ENCODE results near the gene WDR73. TPM values are rescaled to one million over a fixed set of nuclear protein-coding genes. Genes with fewer than 3 reads are reported as not detected.

WDR73 gene
- total and polyA plus RNA-seq, 2 donors (not counting 3 experiments of a cell fraction or from before 2014, with no cell fraction given) = 29.0 to 29.1 TPM

DNA sequence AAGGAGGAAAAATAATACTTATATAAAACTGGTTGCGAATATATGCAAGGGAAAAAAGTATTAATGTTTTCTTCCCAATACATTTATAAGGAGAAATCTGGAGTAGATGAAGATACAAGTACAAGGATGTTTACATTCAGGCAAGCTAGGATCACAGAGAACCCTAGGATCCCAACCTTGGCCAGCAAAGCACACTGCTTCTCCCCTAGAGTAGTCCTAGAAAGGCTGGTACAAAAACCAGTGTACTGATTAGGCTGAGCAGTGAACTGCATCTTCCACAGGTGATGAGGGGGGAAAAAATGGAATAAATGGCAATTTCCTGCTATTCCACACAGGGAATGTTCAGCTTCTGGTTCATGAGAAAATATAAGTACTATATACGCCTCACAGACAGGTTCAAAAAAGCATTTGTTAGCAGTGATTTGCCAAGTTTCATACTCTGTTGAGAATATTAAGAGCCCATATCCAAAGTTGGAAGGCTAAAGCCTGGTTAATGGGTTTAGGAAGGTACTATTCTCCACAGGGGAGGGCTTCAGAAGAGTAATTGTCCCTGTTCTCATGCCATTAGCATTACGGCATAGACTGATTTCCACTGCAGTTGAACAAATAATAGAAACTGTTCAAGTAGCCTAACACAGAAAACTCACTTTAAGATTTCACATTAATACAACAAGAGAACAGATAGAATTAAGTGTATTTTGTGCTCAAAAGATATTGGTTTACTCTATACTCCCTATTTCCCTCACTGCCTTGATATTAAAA lies 14.3 kb upstream of the WDR73 start:
- POLR2A ChIA-PET = no interaction called here
- Histone ChIP-seq H4K20me1 (replicated peaks; ENCODE audit: control insufficient read depth, extremely low read depth, insufficient read depth, low read length) (no peaks in the 10 kb centered on the region), H3K4me2 (ENCODE audit: insufficient read depth, low read length) (no peak overlapping the region), H3K27ac (ENCODE audit: insufficient read depth, low read depth, low read length) (no peak overlapping the region), H3K36me3 (ENCODE audit: control insufficient read depth in 2 of 2, extremely low read depth in 1 of 2, insufficient read depth in 2 of 2, low read length in 2 of 2) (peaks cover 9 to 11% of the 10 kb centered on the region in 2 experiments), H3K9me1 (replicated peaks; ENCODE audit: control insufficient read depth, extremely low read depth, insufficient read depth, low read length) (no peaks in the 10 kb centered on the region), H3K27me3 (ENCODE audit: control insufficient read depth in 2 of 2, insufficient read depth in 2 of 2, low read length in 2 of 2) (no peaks in the 10 kb centered on the region), H3K4me3 (replicated peaks in 1 of 3; ENCODE audit: insufficient read depth in 1 of 3, low read depth in 1 of 3, low read length in 3 of 3) (no peak overlapping the region), H3K4me1 (ENCODE audit: control insufficient read depth, extremely low read depth, insufficient read depth, low read length) (peaks cover 3% of the 10 kb centered on the region), H3K79me2 (ENCODE audit: control insufficient read depth, insufficient read depth, low read length) (no peaks in the 10 kb centered on the region), H3K9me3 (replicated peaks; ENCODE audit: control insufficient read depth, insufficient read depth, low read length) (no peaks in the 10 kb centered on the region), H3K9ac (replicated peaks; ENCODE audit: extremely low read depth, insufficient read depth, low read length) (no peak overlapping the region), H2AFZ (ENCODE audit: low read depth, low read length) (no peak overlapping the region)
- intact Hi-C loops (cut with micrococcal nuclease) (no loop called here), dilution Hi-C loops (cut with MboI; ENCODE audit: extremely low pct_ligation_motif_present, low sequenced_read_pairs) (no loop called here)
- FAIRE-seq (no peak), DNase-seq (ENCODE audit: low read depth, low spot score) (no peak)
- no TSS peak for BruUV-seq (replicated peaks)
- no peak for TF ChIP-seq GATA2 (IDR thresholded peaks at IDR 0.05; ENCODE audit: insufficient read depth, insufficient read length, low read depth, low read length)
- CTCF ChIA-PET = interaction anchor here (0.7 to 1.0 kb wide), 2 partner anchors 46 to 62 kb away, joined by 4 read pairs; no protein-coding TSS in a partner anchor

DNA sequence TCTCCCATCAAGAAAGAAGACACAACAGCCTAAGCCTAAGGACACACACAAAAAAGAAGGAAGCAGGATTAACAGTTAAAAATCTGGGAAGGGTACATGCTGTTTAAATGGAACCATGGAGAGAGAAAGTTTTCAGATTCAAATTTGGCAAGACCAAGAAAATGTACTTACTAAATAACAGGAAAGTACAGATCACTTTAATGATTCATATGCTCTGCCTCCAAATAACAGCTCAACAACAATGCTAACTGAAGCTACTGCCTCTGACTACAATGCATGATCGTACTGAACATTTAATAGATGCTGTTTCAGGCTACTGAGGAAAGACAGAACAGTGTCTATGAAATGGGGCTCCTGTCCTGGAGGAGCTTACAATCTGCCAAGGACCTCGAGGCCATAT lies 12.3 kb upstream of the WDR73 start:
- peaks cover 3% of the 10 kb centered on the region for H3K4me1 ChIP-seq (ENCODE audit: control insufficient read depth, extremely low read depth, insufficient read depth, low read length)
- FAIRE-seq = no peak
- DNase-seq (ENCODE audit: low read depth, low spot score) = peak; percentile 40
- H3K4me2 ChIP-seq (ENCODE audit: insufficient read depth, low read length) = no peak overlapping the region
- H3K79me2 ChIP-seq (ENCODE audit: control insufficient read depth, insufficient read depth, low read length) = no peaks in the 10 kb centered on the region
- H3K9me3 ChIP-seq (replicated peaks; ENCODE audit: control insufficient read depth, insufficient read depth, low read length) = no peaks in the 10 kb centered on the region
- CTCF ChIA-PET = interaction anchor here (0.7 to 1.3 kb wide), 3 partner anchors 9 to 262 kb away, joined by 3 to 6 read pairs (median 3); partner anchors contain the start of gene WDR73
- H4K20me1 ChIP-seq (replicated peaks; ENCODE audit: control insufficient read depth, extremely low read depth, insufficient read depth, low read length) = no peaks in the 10 kb centered on the region
- no peak overlapping the region for H2AFZ ChIP-seq (ENCODE audit: low read depth, low read length)
- dilution Hi-C loops (cut with MboI; ENCODE audit: extremely low pct_ligation_motif_present, low sequenced_read_pairs) (no loop called here), intact Hi-C loops (cut with micrococcal nuclease) (no loop called here)
- TF ChIP-seq, protein P1, sequence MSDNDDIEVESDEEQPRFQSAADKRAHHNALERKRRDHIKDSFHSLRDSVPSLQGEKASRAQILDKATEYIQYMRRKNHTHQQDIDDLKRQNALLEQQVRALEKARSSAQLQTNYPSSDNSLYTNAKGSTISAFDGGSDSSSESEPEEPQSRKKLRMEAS (IDR thresholded peaks at IDR 0.05; ENCODE audit: insufficient read depth, insufficient read length) = no peak
- TF ChIP-seq, protein P2, sequence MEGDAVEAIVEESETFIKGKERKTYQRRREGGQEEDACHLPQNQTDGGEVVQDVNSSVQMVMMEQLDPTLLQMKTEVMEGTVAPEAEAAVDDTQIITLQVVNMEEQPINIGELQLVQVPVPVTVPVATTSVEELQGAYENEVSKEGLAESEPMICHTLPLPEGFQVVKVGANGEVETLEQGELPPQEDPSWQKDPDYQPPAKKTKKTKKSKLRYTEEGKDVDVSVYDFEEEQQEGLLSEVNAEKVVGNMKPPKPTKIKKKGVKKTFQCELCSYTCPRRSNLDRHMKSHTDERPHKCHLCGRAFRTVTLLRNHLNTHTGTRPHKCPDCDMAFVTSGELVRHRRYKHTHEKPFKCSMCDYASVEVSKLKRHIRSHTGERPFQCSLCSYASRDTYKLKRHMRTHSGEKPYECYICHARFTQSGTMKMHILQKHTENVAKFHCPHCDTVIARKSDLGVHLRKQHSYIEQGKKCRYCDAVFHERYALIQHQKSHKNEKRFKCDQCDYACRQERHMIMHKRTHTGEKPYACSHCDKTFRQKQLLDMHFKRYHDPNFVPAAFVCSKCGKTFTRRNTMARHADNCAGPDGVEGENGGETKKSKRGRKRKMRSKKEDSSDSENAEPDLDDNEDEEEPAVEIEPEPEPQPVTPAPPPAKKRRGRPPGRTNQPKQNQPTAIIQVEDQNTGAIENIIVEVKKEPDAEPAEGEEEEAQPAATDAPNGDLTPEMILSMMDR (IDR thresholded peaks at IDR 0.05; ENCODE audit: extremely low read depth in 1 of 2, insufficient read depth in 1 of 2, low read depth in 1 of 2, low read length in 2 of 2) = no peak
- no peak for TF ChIP-seq POLR2A (IDR thresholded peaks at IDR 0.05; ENCODE audit: low read depth, low read length)
- TF ChIP-seq EZH2 (IDR thresholded peaks at IDR 0.05; ENCODE audit: borderline replicate concordance, low read depth, low read length, severe bottlenecking) = no peak
- TF ChIP-seq GATA2 (IDR thresholded peaks at IDR 0.05; ENCODE audit: insufficient read depth, insufficient read length, low read depth, low read length) = no peak
- TF ChIP-seq POLR2AphosphoS5 (IDR thresholded peaks at IDR 0.05; ENCODE audit: insufficient read depth, low read depth, low read length) = no peak
- no peak for TF ChIP-seq FOS (IDR thresholded peaks at IDR 0.05; ENCODE audit: borderline replicate concordance, insufficient read depth, low read length)
- TF ChIP-seq MYC (IDR thresholded peaks at IDR 0.05; ENCODE audit: low read depth, low read length) = no peak
- H3K27ac ChIP-seq (ENCODE audit: insufficient read depth, low read depth, low read length) = no peak overlapping the region
- POLR2A ChIA-PET = no interaction called here
- no peaks in the 10 kb centered on the region for H3K27me3 ChIP-seq (ENCODE audit: control insufficient read depth in 2 of 2, insufficient read depth in 2 of 2, low read length in 2 of 2)
- H3K4me3 ChIP-seq (replicated peaks in 1 of 3; ENCODE audit: insufficient read depth in 1 of 3, low read depth in 1 of 3, low read length in 3 of 3) = no peak overlapping the region
- H3K9ac ChIP-seq (replicated peaks; ENCODE audit: extremely low read depth, insufficient read depth, low read length) = no peak overlapping the region
- BruUV-seq (replicated peaks) = no TSS peak
- no peaks in the 10 kb centered on the region for H3K9me1 ChIP-seq (replicated peaks; ENCODE audit: control insufficient read depth, extremely low read depth, insufficient read depth, low read length)
- peaks cover 9 to 11% of the 10 kb centered on the region in 2 experiments for H3K36me3 ChIP-seq (ENCODE audit: control insufficient read depth in 2 of 2, extremely low read depth in 1 of 2, insufficient read depth in 2 of 2, low read length in 2 of 2)
